Sciatic nerve (tissue), 2 donors: ENCODE measurements around the gene IVNS1ABP. TPM values are rescaled to one million over a fixed set of nuclear protein-coding genes. Genes with fewer than 3 reads are reported as not detected.
"Not testable (repeated sequence)": the region's sequence is repeated elsewhere in the genome, so short reads cannot be mapped to it uniquely, and the experiment has no call there.

ENCODE experiments used
- ATAC-seq: fragments of 200-7000 bp; cut with Tn5 transposase; one replicate; pipeline ENCODE4 v1.9.1; 2020; ENCODE audit warnings: mild to moderate bottlenecking, moderate library complexity
- DNase-seq: peaks from one replicate; pipeline ENCODE4 v3.0.0-alpha.2; 2020; ENCODE audit warnings: low spot score
- intact Hi-C: fragments of 100-400 bp; cut with DNase I; formaldehyde crosslinking; loops from one replicate; pipeline ENCODE4 v1.14.2; 2022
- total RNA-seq: library from RNA; stranded (reverse); fragmentation: NEBNext Ultra II Directional; extraction: Animal tissue kit (Norgen Biotek cat#: 25700); gene quantifications from one replicate; pipeline ENCODE4 v1.2.1, GENCODE V29; 2021
- donor health status: DM: no; HTN: no; CAD: no.
- donor health status: DM: no; HTN: no; CAD: no.

The IVNS1ABP gene
- total RNA-seq, 1 donor from 2014 or later = 138 TPM

GRCh38 chr1:185267301-185267700 is 49.7 kb downstream of the IVNS1ABP start:
- DNase-seq = no peak
- no peak for ATAC-seq
- intact Hi-C loops = no loop called here

- no peak for ATAC-seq
- intact Hi-C loops = no loop called here
- DNase-seq = no peak
These were observed 51.7 kb downstream of the IVNS1ABP start for GRCh38 chr1:185265314-185265713.

GRCh38 chr1:185263780-185264179 is 53.3 kb downstream of the IVNS1ABP start:
- DNase-seq = no peak
- intact Hi-C loops = no loop called here
- ATAC-seq = no peak

GRCh38 chr1:185263292-185263691 is 53.8 kb downstream of the IVNS1ABP start:
- ATAC-seq (no peak), DNase-seq (no peak)
- intact Hi-C loops = no loop called here

- no peak for DNase-seq
- intact Hi-C loops = no loop called here
- no peak for ATAC-seq
These were observed 54.9 kb downstream of the IVNS1ABP start for GRCh38 chr1:185262151-185262550.

- ATAC-seq (no peak), DNase-seq (no peak)
- intact Hi-C loops = no loop called here
These were observed 56.4 kb downstream of the IVNS1ABP start for GRCh38 chr1:185260611-185261010.

GRCh38 chr1:185258676-185259075 is 58.4 kb downstream of the IVNS1ABP start:
- DNase-seq = no peak
- intact Hi-C loops = no loop called here
- no peak for ATAC-seq

- intact Hi-C loops = no loop called here
- ATAC-seq (no peak), DNase-seq (no peak)
These were observed 59.2 kb downstream of the IVNS1ABP start for GRCh38 chr1:185257950-185258208.

GRCh38 chr1:185257116-185257949 is 59.7 kb downstream of the IVNS1ABP start:
- intact Hi-C loops, ATAC-seq, DNase-seq: not testable (repeated sequence)

GRCh38 chr1:185255595-185255994 is 61.4 kb downstream of the IVNS1ABP start:
- ATAC-seq, intact Hi-C loops, DNase-seq: not testable (repeated sequence)

GRCh38 chr1:185252404-185252803 is 64.6 kb downstream of the IVNS1ABP start:
- ATAC-seq, DNase-seq, intact Hi-C loops: not testable (repeated sequence)

- DNase-seq, intact Hi-C loops, ATAC-seq: not testable (repeated sequence)
These were observed 65.1 kb downstream of the IVNS1ABP start for GRCh38 chr1:185251928-185252327.

- no peak for DNase-seq
- no peak for ATAC-seq
- intact Hi-C loops = no loop called here
These were observed 67.0 kb downstream of the IVNS1ABP start for GRCh38 chr1:185250063-185250462.

GRCh38 chr1:185249563-185249962 is 67.5 kb downstream of the IVNS1ABP start:
- intact Hi-C loops = no loop called here
- ATAC-seq = no peak
- no peak for DNase-seq

Other genes with a start within 250 kb of the IVNS1ABP start
- gene TRMT1L, start 160.3 kb downstream of the IVNS1ABP start, total RNA-seq = 21.4 TPM
- 13.3 TPM for gene SWT1, start 160.1 kb downstream of the IVNS1ABP start, total RNA-seq